Measurements from ENCODE around the gene ADCYAP1.

The ADCYAP1 gene

GRCh38 chr18:959854-960253 is 55.2 kb downstream of the ADCYAP1 start:
- DNase-seq (ENCODE audit: extremely low read depth in 1 of 2, low read depth in 1 of 2) = no peak
